Measurements from ENCODE around the gene MRPL36. TPM values are rescaled to one million over a fixed set of nuclear protein-coding genes. Genes with fewer than 3 reads are reported as not detected.
A peak's percentile ranks its signal among the peaks of the same experiment; 100 is the strongest.

The MRPL36 gene
- total RNA-seq, result 10 to 100 TPM; 47.9 to 66.3 TPM

DNA sequence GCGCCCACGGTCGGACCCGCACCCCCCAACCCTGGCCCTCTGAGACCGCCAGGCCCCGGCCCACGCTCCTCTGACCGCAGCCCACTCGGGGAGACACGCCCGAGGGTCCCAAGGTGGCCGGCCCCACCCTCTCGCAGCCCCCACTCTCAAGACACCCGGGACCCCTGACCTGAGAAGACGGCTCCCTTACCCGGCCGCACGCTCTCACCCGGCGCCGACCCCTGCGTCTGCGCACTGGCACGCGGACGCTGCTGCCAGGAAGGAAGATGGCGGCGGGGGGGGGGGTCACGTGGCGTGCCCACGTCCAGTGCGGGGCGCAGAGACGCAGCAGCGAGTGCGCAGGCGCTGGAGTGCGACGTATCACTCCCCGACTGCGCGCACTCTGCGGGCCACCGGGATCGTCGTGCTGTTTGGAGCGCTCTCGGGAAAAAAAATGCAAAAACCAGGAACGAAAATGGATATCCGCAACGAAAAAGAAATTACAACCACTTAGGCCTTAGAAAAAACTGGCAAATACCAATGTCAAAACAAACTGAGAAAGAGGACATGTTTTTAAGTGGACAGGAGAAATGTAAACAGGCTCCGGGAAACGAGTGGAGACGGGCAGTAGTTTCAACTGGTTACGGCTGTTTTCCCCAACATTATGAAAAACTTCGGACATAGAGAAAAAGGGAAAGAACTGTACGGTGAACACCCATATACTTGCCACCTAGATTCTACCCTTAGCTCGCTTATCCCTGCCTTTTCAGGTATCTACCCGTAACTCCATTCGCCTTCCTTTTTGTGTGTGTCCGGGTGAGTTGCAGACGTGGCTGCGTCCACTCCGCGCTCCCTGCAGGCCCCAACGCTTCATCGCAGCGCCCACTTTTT is at the start of gene MRPL36:
MRPL36 (minus strand) TSS at position 236 of the 870 bp plus-strand sequence. CDS start 902 bp downstream, outside the sequence.
- H3K4me3 ChIP-seq, result peak within 1 kb of the TSS; percentile 49 to 85
- H3K36me3 ChIP-seq, result peaks cover 0 to 5% of the 10 kb centered on the region in 2 donors
- TF ChIP-seq POLR2A (IDR thresholded peaks at IDR 0.05) (peak; percentile 79), POLR2AphosphoS5 (IDR thresholded peaks at IDR 0.05) (peak; percentile 90)
- TF ChIP-seq, protein P1, sequence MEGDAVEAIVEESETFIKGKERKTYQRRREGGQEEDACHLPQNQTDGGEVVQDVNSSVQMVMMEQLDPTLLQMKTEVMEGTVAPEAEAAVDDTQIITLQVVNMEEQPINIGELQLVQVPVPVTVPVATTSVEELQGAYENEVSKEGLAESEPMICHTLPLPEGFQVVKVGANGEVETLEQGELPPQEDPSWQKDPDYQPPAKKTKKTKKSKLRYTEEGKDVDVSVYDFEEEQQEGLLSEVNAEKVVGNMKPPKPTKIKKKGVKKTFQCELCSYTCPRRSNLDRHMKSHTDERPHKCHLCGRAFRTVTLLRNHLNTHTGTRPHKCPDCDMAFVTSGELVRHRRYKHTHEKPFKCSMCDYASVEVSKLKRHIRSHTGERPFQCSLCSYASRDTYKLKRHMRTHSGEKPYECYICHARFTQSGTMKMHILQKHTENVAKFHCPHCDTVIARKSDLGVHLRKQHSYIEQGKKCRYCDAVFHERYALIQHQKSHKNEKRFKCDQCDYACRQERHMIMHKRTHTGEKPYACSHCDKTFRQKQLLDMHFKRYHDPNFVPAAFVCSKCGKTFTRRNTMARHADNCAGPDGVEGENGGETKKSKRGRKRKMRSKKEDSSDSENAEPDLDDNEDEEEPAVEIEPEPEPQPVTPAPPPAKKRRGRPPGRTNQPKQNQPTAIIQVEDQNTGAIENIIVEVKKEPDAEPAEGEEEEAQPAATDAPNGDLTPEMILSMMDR (IDR thresholded peaks at IDR 0.05), result no peak
- H3K9me3 ChIP-seq, result no peaks in the 10 kb centered on the region
- intact Hi-C loops (cut with DNase I), result no loop called here
- H3K27ac ChIP-seq, result peak within 1 kb of the TSS; percentile 45 to 74
- H3K4me1 ChIP-seq (replicated peaks), result no peaks in the 10 kb centered on the region
- H3K27me3 ChIP-seq (replicated peaks; ENCODE audit: insufficient read depth), result no peaks in the 10 kb centered on the region
- WGBS, result 7% methylated on average over 47 of the region's 68 CpGs
- peak; percentile 90 for DNase-seq (ENCODE audit: low spot score)

DNA sequence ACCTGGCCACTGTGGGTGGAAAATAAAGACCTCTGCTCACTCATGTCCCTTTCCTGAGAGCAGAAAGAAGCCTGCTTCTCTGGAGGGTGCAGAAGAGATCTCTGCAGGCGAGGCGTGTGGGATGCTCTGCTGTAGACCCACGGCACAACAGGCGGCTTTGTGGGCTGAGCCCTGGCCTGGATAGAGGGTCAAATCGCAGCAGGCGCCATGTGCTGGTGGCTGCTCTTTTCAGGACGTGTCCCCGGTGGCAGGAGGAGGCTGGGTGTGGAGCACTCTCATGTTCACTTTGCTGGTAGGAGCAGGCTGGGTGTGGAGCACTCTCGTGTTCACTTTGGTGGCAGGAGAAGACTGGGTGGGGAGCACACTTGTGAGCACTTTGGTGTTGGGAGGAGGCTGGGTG is 48.0 kb upstream of the MRPL36 start:
- WGBS, result 72% methylated on average over 7 of the region's 9 CpGs
- intact Hi-C loops (cut with DNase I), result no loop called here

DNA sequence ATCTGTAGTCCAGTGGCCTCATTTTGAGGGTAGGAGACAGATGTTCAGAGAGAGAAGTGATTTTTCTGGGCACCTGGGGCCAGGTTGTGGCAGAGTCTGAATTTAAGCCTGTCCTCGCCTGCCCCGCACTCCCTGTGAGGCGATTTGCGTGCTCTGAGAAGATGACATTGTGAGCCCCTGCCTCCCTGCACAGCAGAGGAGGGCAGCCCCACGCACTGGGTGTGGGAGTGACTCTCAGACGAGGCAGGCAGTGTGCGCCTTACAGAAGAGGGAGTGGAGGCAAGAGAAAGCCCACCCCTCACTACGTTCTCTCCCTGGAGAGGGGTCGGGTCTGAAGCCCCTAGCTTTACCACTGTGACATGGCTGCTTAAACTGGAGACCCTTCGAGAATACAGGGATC is 47.4 kb upstream of the MRPL36 start:
- H3K27me3 ChIP-seq (replicated peaks; ENCODE audit: insufficient read depth), result peaks cover 16% of the 10 kb centered on the region
- 68% methylated on average over 10 of the region's 10 CpGs for WGBS

More for the DNA sequence above, 48.0 kb upstream of the MRPL36 start:
- no peak for DNase-seq (ENCODE audit: low spot score)
- Histone ChIP-seq H3K4me3 (no peak overlapping the region), H3K9me3 (no peaks in the 10 kb centered on the region), H3K4me1 (replicated peaks) (no peaks in the 10 kb centered on the region), H3K27ac (no peak overlapping the region), H3K27me3 (replicated peaks; ENCODE audit: insufficient read depth) (peaks cover 19% of the 10 kb centered on the region), H3K36me3 (no peaks in the 10 kb centered on the region)
- no peak for TF ChIP-seq POLR2AphosphoS5 (IDR thresholded peaks at IDR 0.05)
- TF ChIP-seq, protein P1 (IDR thresholded peaks at IDR 0.05), result no peak
- no peak for TF ChIP-seq POLR2A (IDR thresholded peaks at IDR 0.05)

DNA sequence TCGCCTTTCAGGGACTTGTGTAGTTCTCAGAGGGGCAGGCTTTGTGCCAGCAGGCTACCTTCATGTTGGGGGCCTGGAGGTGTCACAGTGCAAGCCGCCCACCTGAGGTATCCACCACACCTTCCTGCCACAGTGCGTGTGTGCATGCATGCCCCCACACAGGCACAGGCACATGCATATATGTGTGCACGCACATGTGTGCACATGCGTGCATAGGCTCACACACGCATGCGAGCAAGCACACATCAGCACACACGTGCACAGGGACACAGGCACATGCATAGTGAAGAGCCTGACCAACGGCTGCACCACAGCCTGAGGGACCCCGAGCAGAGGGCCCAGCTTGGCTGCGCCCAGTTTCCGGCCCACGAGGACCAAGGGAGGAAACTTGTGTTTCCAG is 46.9 kb upstream of the MRPL36 start:
- Histone ChIP-seq H3K9me3 (no peaks in the 10 kb centered on the region), H3K4me3 (no peak overlapping the region), H3K4me1 (replicated peaks) (no peaks in the 10 kb centered on the region), H3K36me3 (no peaks in the 10 kb centered on the region), H3K27me3 (replicated peaks; ENCODE audit: insufficient read depth) (peaks cover 12% of the 10 kb centered on the region), H3K27ac (no peak overlapping the region)
- TF ChIP-seq POLR2AphosphoS5 (IDR thresholded peaks at IDR 0.05) (no peak), POLR2A (IDR thresholded peaks at IDR 0.05) (no peak)
- TF ChIP-seq, protein P1 (IDR thresholded peaks at IDR 0.05), result no peak
- intact Hi-C loops (cut with DNase I), result no loop called here
- DNase-seq (ENCODE audit: low spot score), result no peak
- 92% methylated on average over 13 of the region's 13 CpGs for WGBS

More for the DNA sequence above, 47.4 kb upstream of the MRPL36 start:
- intact Hi-C loops (cut with DNase I), result no loop called here
- no peak for TF ChIP-seq POLR2A (IDR thresholded peaks at IDR 0.05)
- TF ChIP-seq, protein P1 (IDR thresholded peaks at IDR 0.05), result no peak
- TF ChIP-seq POLR2AphosphoS5 (IDR thresholded peaks at IDR 0.05), result no peak
- Histone ChIP-seq H3K36me3 (no peaks in the 10 kb centered on the region), H3K27ac (no peak overlapping the region), H3K4me1 (replicated peaks) (no peaks in the 10 kb centered on the region), H3K9me3 (no peaks in the 10 kb centered on the region), H3K4me3 (no peak overlapping the region)
- no peak for DNase-seq (ENCODE audit: low spot score)
